Measurements from ENCODE around the gene EPHB1.
A peak's percentile ranks its signal among the peaks of the same experiment; 100 is the strongest.
"Not testable (repeated sequence)": the region's sequence is repeated elsewhere in the genome, so short reads cannot be mapped to it uniquely, and the experiment has no call there.

The EPHB1 gene

GRCh38 chr3:134959516-134959915 is 164.5 kb downstream of the EPHB1 start:
- no peak for DNase-seq

- no peak for DNase-seq
Measured at GRCh38 chr3:134964226-134964625, 169.2 kb downstream of the EPHB1 start.

GRCh38 chr3:134965865-134966481 is 170.9 kb downstream of the EPHB1 start:
- DNase-seq = peak; percentile 91

GRCh38 chr3:134970895-134971294 is 175.8 kb downstream of the EPHB1 start:
- DNase-seq = no peak

GRCh38 chr3:134971306-134971705 is 176.2 kb downstream of the EPHB1 start:
- peak; percentile 2 for DNase-seq

GRCh38 chr3:134971907-134972306 is 176.8 kb downstream of the EPHB1 start:
- DNase-seq = not testable (repeated sequence)

GRCh38 chr3:134972836-134973455 is 177.9 kb downstream of the EPHB1 start:
- no peak for DNase-seq

GRCh38 chr3:134974624-134975023 is 179.6 kb downstream of the EPHB1 start:
- no peak for DNase-seq

- DNase-seq = peak; percentile 15
Measured at GRCh38 chr3:134976948-134977347, 181.9 kb downstream of the EPHB1 start.

GRCh38 chr3:134978658-134979057 is 183.6 kb downstream of the EPHB1 start:
- peak; percentile 33 for DNase-seq

GRCh38 chr3:134985864-134986715 is 191.0 kb downstream of the EPHB1 start:
- DNase-seq = no peak

GRCh38 chr3:134988666-134989065 is 193.6 kb downstream of the EPHB1 start:
- DNase-seq = peak; percentile 6

- DNase-seq = peak; percentile 85
Measured at GRCh38 chr3:134991003-134991402, 195.9 kb downstream of the EPHB1 start.

- DNase-seq = peak; percentile 23
Measured at GRCh38 chr3:134991472-134992010, 196.5 kb downstream of the EPHB1 start.

GRCh38 chr3:134992180-134992579 is 197.1 kb downstream of the EPHB1 start:
- DNase-seq = no peak

GRCh38 chr3:134992586-134992985 is 197.5 kb downstream of the EPHB1 start:
- peak; percentile 53 for DNase-seq

- no peak for DNase-seq
Measured at GRCh38 chr3:134993011-134993410, 198.0 kb downstream of the EPHB1 start.

GRCh38 chr3:134998158-134998557 is 203.1 kb downstream of the EPHB1 start:
- DNase-seq = no peak

GRCh38 chr3:134998855-134999254 is 203.8 kb downstream of the EPHB1 start:
- no peak for DNase-seq

- peak; percentile 84 for DNase-seq
Measured at GRCh38 chr3:135000465-135000864, 205.4 kb downstream of the EPHB1 start.

- not testable (repeated sequence) for DNase-seq
Measured at GRCh38 chr3:135005616-135006015, 210.6 kb downstream of the EPHB1 start.

- no peak for DNase-seq
Measured at GRCh38 chr3:135007607-135008006, 212.5 kb downstream of the EPHB1 start.

GRCh38 chr3:135008326-135008725 is 213.3 kb downstream of the EPHB1 start:
- DNase-seq = no peak

- DNase-seq = no peak
Measured at GRCh38 chr3:135009014-135009413, 214.0 kb downstream of the EPHB1 start.
